Breast epithelium (tissue), 3 donors: ENCODE results near the gene FMO1.

Source experiments
- POLR2AphosphoS5 ChIP-seq, 3 donors: sonication (generic); formaldehyde crosslinking; IDR thresholded peaks; one replicate each; pipeline ENCODE4 v1.6.1; 2017; ENCODE audit warnings: antibody characterized with exemption in 3 of 3
- TF ChIP-seq, protein P1 (sequence below), 3 donors: fragments of 450-650 bp; IDR thresholded peaks; one replicate each; pipeline ENCODE4 v1.5.1; 2016 to 2017; ENCODE audit warnings: antibody characterized with exemption in 3 of 3, mild to moderate bottlenecking in 3 of 3, moderate library complexity in 3 of 3

DNA sequence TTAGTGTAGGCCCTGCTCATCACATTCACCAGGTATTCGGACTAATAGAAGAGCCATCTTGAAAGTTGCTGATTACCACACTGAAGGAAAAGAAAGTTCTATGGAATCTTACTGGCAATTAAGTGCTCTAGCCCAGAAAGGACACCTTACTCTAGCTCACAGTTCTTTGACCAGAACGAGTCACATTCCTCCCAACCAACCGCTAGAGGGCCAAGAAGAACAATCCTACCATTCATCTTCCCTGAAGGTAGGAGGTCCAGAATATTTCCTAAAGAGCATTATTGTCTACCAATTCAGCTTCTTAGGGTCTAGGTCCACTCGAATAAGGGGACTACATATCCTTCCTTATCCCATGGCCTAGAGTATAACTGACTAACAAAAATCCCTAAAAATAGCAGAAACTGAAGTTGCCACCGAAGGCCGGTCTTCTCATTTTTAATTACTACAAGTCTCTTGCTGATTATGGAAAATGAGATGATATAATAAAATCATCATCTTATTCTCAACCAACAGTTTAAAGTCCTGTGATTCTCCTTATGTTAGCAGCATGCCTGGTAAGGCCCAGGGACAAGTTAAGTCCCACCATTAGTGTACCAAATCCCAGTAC, 2.7 kb upstream of the FMO1 start:
- TF ChIP-seq POLR2AphosphoS5 (IDR thresholded peaks at IDR 0.05) = no peak
- TF ChIP-seq, protein P1, sequence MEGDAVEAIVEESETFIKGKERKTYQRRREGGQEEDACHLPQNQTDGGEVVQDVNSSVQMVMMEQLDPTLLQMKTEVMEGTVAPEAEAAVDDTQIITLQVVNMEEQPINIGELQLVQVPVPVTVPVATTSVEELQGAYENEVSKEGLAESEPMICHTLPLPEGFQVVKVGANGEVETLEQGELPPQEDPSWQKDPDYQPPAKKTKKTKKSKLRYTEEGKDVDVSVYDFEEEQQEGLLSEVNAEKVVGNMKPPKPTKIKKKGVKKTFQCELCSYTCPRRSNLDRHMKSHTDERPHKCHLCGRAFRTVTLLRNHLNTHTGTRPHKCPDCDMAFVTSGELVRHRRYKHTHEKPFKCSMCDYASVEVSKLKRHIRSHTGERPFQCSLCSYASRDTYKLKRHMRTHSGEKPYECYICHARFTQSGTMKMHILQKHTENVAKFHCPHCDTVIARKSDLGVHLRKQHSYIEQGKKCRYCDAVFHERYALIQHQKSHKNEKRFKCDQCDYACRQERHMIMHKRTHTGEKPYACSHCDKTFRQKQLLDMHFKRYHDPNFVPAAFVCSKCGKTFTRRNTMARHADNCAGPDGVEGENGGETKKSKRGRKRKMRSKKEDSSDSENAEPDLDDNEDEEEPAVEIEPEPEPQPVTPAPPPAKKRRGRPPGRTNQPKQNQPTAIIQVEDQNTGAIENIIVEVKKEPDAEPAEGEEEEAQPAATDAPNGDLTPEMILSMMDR (IDR thresholded peaks at IDR 0.05) = peak; percentile 69 to 76 (median 72)
